Endothelial cell of umbilical vein (primary cell): ENCODE measurements around the gene SLC25A30.

Experiments
- CTCF ChIP-seq, 2 donors: IDR thresholded peaks; 1 replicate in 1 of 2; 2 replicates in 1 of 2; pipeline ENCODE4 v1.5.1; 2011; ENCODE audit warnings: low read length in 2 of 2, mild to moderate bottlenecking in 2 of 2, moderate library complexity in 2 of 2, control low read depth in 1 of 2, inconsistent platforms in 1 of 2, low read depth in 1 of 2; ENCODE audit not compliant: insufficient read depth in 1 of 2; ENCODE audit errors: extremely low read depth in 1 of 2
- GATA2 ChIP-seq: IDR thresholded peaks from 2 replicates; pipeline ENCODE4 v1.7.0; 2011; ENCODE audit warnings: low read depth, mild to moderate bottlenecking, moderate library complexity, mixed read lengths, low read length; ENCODE audit not compliant: insufficient read length, insufficient read depth
- MYC ChIP-seq: IDR thresholded peaks from one replicate; pipeline ENCODE4 v1.6.1; 2011; ENCODE audit warnings: mild to moderate bottlenecking, low read depth, low read length
- POLR2A ChIP-seq: IDR thresholded peaks from 2 replicates; pipeline ENCODE4 v1.6.1; 2012; ENCODE audit warnings: low read depth, mild to moderate bottlenecking, control low read depth, low read length
- POLR2AphosphoS5 ChIP-seq: IDR thresholded peaks from 2 replicates; pipeline ENCODE4 v1.6.1; 2012; ENCODE audit warnings: low read depth, mild to moderate bottlenecking, control low read depth, low read length, moderate library complexity; ENCODE audit not compliant: insufficient read depth

- TF ChIP-seq CTCF (IDR thresholded peaks at IDR 0.05; ENCODE audit: extremely low read depth in 1 of 2, insufficient read depth in 1 of 2, low read depth in 1 of 2, low read length in 2 of 2) (no peak), POLR2A (no peak), MYC (no peak), POLR2AphosphoS5 (no peak), GATA2 (no peak)
Measured at GRCh38 chr13:45364876-45365557, 53.2 kb downstream of the SLC25A30 start.
